ENCODE measurements around the gene TLE3. TPM values are rescaled to one million over a fixed set of nuclear protein-coding genes. Genes with fewer than 3 reads are reported as not detected.

TLE3 gene
- polyA plus RNA-seq, 1 donor (not counting 4 experiments of a cell fraction or from before 2014, with no cell fraction given): 8.3 TPM

- Histone ChIP-seq H3K4me1 (ENCODE audit: control insufficient read depth, extremely low read depth, insufficient read depth, low read length) (peaks cover 3% of the 10 kb centered on the region), H3K9ac (ENCODE audit: control insufficient read depth, extremely low read depth, insufficient read depth, low read length) (no peak overlapping the region), H2AFZ (ENCODE audit: control insufficient read depth, low read length) (no peak overlapping the region), H3K27ac (ENCODE audit: control insufficient read depth, insufficient read depth, low read length) (no peak overlapping the region), H3K79me2 (ENCODE audit: control insufficient read depth, insufficient read depth, low read length) (no peaks in the 10 kb centered on the region), H3K4me2 (ENCODE audit: control insufficient read depth, extremely low read depth, insufficient read depth, low read depth, low read length) (no peak overlapping the region), H3K9me3 (ENCODE audit: control insufficient read depth, low read depth, low read length) (no peaks in the 10 kb centered on the region), H3K36me3 (ENCODE audit: control insufficient read depth in 2 of 2, extremely low read depth in 1 of 2, insufficient read depth in 2 of 2, low read length in 2 of 2) (no peaks in the 10 kb centered on the region), H4K20me1 (ENCODE audit: control insufficient read depth, extremely low read depth, insufficient read depth, low read length) (no peaks in the 10 kb centered on the region), H3K27me3 (ENCODE audit: control insufficient read depth, extremely low read depth, insufficient read depth, low read length) (peaks cover 32% of the 10 kb centered on the region), H3K4me3 (ENCODE audit: control insufficient read depth in 2 of 3, extremely low read depth in 1 of 3, insufficient read depth in 2 of 3, low read depth in 1 of 3, low read length in 3 of 3) (no peak overlapping the region), H3K9me1 (ENCODE audit: control insufficient read depth, extremely low read depth, insufficient read depth, low read length) (no peaks in the 10 kb centered on the region)
- FAIRE-seq (no peak), DNase-seq (ENCODE audit: low read depth, low spot score) (no peak)
- dilution Hi-C loops (cut with MboI; ENCODE audit: extremely low pct_ligation_motif_present, low sequenced_read_pairs): no loop called here
- no peak for TF ChIP-seq EZH2 (IDR thresholded peaks at IDR 0.05; ENCODE audit: low read length)
- TF ChIP-seq CTCF (optimal IDR thresholded peaks at IDR 0.05 in 1 of 3, IDR thresholded peaks at IDR 0.05 in 1 of 3, conservative IDR thresholded peaks at IDR 0.05 in 1 of 3; ENCODE audit: extremely low read depth in 1 of 3, insufficient read depth in 2 of 3, low read length in 3 of 3): no peak
Observed at GRCh38 chr15:70145261-70145660, 47.5 kb upstream of the TLE3 start.

- no peaks in the 10 kb centered on the region for H3K9me1 ChIP-seq (ENCODE audit: control insufficient read depth, extremely low read depth, insufficient read depth, low read length)
- no peak overlapping the region for H3K4me2 ChIP-seq (ENCODE audit: control insufficient read depth, extremely low read depth, insufficient read depth, low read depth, low read length)
- H3K4me1 ChIP-seq (ENCODE audit: control insufficient read depth, extremely low read depth, insufficient read depth, low read length): peaks cover 3% of the 10 kb centered on the region
- DNase-seq (ENCODE audit: low read depth, low spot score): no peak
- TF ChIP-seq EZH2 (IDR thresholded peaks at IDR 0.05; ENCODE audit: low read length): no peak
- no peak for TF ChIP-seq CTCF (optimal IDR thresholded peaks at IDR 0.05 in 1 of 3, IDR thresholded peaks at IDR 0.05 in 1 of 3, conservative IDR thresholded peaks at IDR 0.05 in 1 of 3; ENCODE audit: extremely low read depth in 1 of 3, insufficient read depth in 2 of 3, low read length in 3 of 3)
- dilution Hi-C loops (cut with MboI; ENCODE audit: extremely low pct_ligation_motif_present, low sequenced_read_pairs): no loop called here
- H3K9me3 ChIP-seq (ENCODE audit: control insufficient read depth, low read depth, low read length): no peaks in the 10 kb centered on the region
- H2AFZ ChIP-seq (ENCODE audit: control insufficient read depth, low read length): no peak overlapping the region
- no peak overlapping the region for H3K4me3 ChIP-seq (ENCODE audit: control insufficient read depth in 2 of 3, extremely low read depth in 1 of 3, insufficient read depth in 2 of 3, low read depth in 1 of 3, low read length in 3 of 3)
- peaks cover 47% of the 10 kb centered on the region for H3K27me3 ChIP-seq (ENCODE audit: control insufficient read depth, extremely low read depth, insufficient read depth, low read length)
- no peak for FAIRE-seq
- H3K9ac ChIP-seq (ENCODE audit: control insufficient read depth, extremely low read depth, insufficient read depth, low read length): no peak overlapping the region
- H4K20me1 ChIP-seq (ENCODE audit: control insufficient read depth, extremely low read depth, insufficient read depth, low read length): no peaks in the 10 kb centered on the region
- no peaks in the 10 kb centered on the region for H3K36me3 ChIP-seq (ENCODE audit: control insufficient read depth in 2 of 2, extremely low read depth in 1 of 2, insufficient read depth in 2 of 2, low read length in 2 of 2)
- no peaks in the 10 kb centered on the region for H3K79me2 ChIP-seq (ENCODE audit: control insufficient read depth, insufficient read depth, low read length)
- no peak overlapping the region for H3K27ac ChIP-seq (ENCODE audit: control insufficient read depth, insufficient read depth, low read length)
Observed at GRCh38 chr15:70142322-70143191, 44.8 kb upstream of the TLE3 start.
